SU-DHL-6 (cell line): Measurements from ENCODE around the gene RAD51B.
A peak's percentile ranks its signal among the peaks of the same experiment; 100 is the strongest.
"Not testable (repeated sequence)": the region's sequence is repeated elsewhere in the genome, so short reads cannot be mapped to it uniquely, and the experiment has no call there.

Experiments
- H2AFZ ChIP-seq: fragments of 200-600 bp; sonication (generic); 2 replicates; pipeline ENCODE4 v1.6.1; 2014; ENCODE audit warnings: low read depth, mild to moderate bottlenecking, moderate library complexity, mixed read lengths, antibody characterized with exemption, low read length; ENCODE audit not compliant: severe bottlenecking
- H3F3A ChIP-seq: fragments of 200-600 bp; shearing (Covaris generic); 2 replicates; pipeline ENCODE4 v1.6.0; 2016; ENCODE audit warnings: antibody characterized with exemption, mild to moderate bottlenecking; ENCODE audit not compliant: insufficient read depth
- H3K27ac ChIP-seq: fragments of 200-600 bp; sonication (generic); 2 replicates; pipeline ENCODE4 v1.5.1; 2016; ENCODE audit warnings: low read depth, mild to moderate bottlenecking, low read length, moderate library complexity, mixed read lengths
- H3K27me3 ChIP-seq: fragments of 200-600 bp; sonication (generic), shearing (Covaris generic); 2 replicates; pipeline ENCODE4 v1.6.0; 2014; ENCODE audit warnings: mild to moderate bottlenecking, low read length
- H3K36me3 ChIP-seq: fragments of 200-600 bp; sonication (generic); 2 replicates; pipeline ENCODE4 v1.6.1; 2014; ENCODE audit warnings: mild to moderate bottlenecking, low read length, mixed read lengths
- H3K4me2 ChIP-seq: fragments of 300-600, 200-600 bp; shearing (Covaris generic), sonication (generic); 2 replicates; pipeline ENCODE4 v1.6.0; 2014; ENCODE audit warnings: low read length, low read depth, mild to moderate bottlenecking; ENCODE audit not compliant: poor library complexity, severe bottlenecking
- H3K4me3 ChIP-seq: fragments of 200-600 bp; sonication (generic); 2 replicates; pipeline ENCODE4 v1.5.1; 2014; ENCODE audit warnings: antibody characterized with exemption, low read length, mild to moderate bottlenecking, mixed read lengths; ENCODE audit not compliant: insufficient read depth, poor library complexity, severe bottlenecking
- H3K79me2 ChIP-seq: fragments of 200-600 bp; sonication (generic); 2 replicates; pipeline ENCODE4 v1.6.1; 2014; ENCODE audit warnings: mild to moderate bottlenecking, low read length, moderate library complexity; ENCODE audit not compliant: insufficient read depth
- H3K9ac ChIP-seq: fragments of 200-600 bp; sonication (generic); 2 replicates; pipeline ENCODE4 v1.7.0; 2014; ENCODE audit warnings: mild to moderate bottlenecking, low read length
- H3K9me2 ChIP-seq: fragments of 200-600 bp; sonication (generic); replicated peaks from 2 replicates; pipeline ENCODE4 v1.6.1; 2014; ENCODE audit warnings: low read length; ENCODE audit not compliant: insufficient read depth
- H3K9me3 ChIP-seq: fragments of 200-600 bp; sonication (generic); 2 replicates; pipeline ENCODE4 v1.6.1; 2014; ENCODE audit warnings: low read length, mixed read lengths; ENCODE audit not compliant: insufficient read depth
- H4K20me1 ChIP-seq: fragments of 200-600 bp; sonication (generic); 2 replicates; pipeline ENCODE4 v1.6.1; 2014; ENCODE audit warnings: low read depth, mild to moderate bottlenecking, antibody characterized with exemption, low read length, moderate library complexity, mixed read lengths
- CTCF ChIP-seq: fragments of 200-600 bp; sonication (generic); IDR thresholded peaks from one replicate; pipeline ENCODE4 v1.5.1; 2017; ENCODE audit warnings: antibody characterized with exemption, mild to moderate bottlenecking, low read length, moderate library complexity; ENCODE audit not compliant: insufficient read depth, poor library complexity, severe bottlenecking
- EZH2phosphoT487 ChIP-seq: fragments of 200-600 bp; sonication (generic), shearing (Covaris generic); conservative IDR thresholded peaks from 2 replicates; pipeline ENCODE4 v1.6.1; 2018; ENCODE audit warnings: mild to moderate bottlenecking, antibody characterized with exemption, low read length, moderate library complexity, mixed read lengths

Gene RAD51B

GRCh38 chr14:67815573-67816225, 3.9 kb upstream of the RAD51B start:
- peak overlapping the region; percentile 68 for H3K4me2 ChIP-seq
- H3K27ac ChIP-seq: 0 out of 2 replicates have a peak overlapping the region, but pooled peaks have one; percentile 25
- TF ChIP-seq CTCF: no peak
- no peak for TF ChIP-seq EZH2phosphoT487
- H2AFZ ChIP-seq: peak overlapping the region; percentile 83
- H3K9me2 ChIP-seq: no peaks in the 10 kb centered on the region
- H4K20me1 ChIP-seq: no peaks in the 10 kb centered on the region
- peaks cover 19% of the 10 kb centered on the region for H3F3A ChIP-seq
- peak overlapping the region; percentile 68 for H3K9ac ChIP-seq
- H3K36me3 ChIP-seq: peaks cover 17% of the 10 kb centered on the region; the same call in 1 of the 2 replicates
- peak overlapping the region; percentile 93 for H3K4me3 ChIP-seq
- no peaks in the 10 kb centered on the region for H3K27me3 ChIP-seq
- H3K79me2 ChIP-seq: peaks cover 27% of the 10 kb centered on the region
- H3K9me3 ChIP-seq: no peaks in the 10 kb centered on the region

- no peaks in the 10 kb centered on the region for H3K9me3 ChIP-seq
- peak within 1 kb of the TSS; percentile 93 for H3K4me3 ChIP-seq
- no peaks in the 10 kb centered on the region for H3K9me2 ChIP-seq
- peaks cover 19% of the 10 kb centered on the region for H3F3A ChIP-seq
- H3K27me3 ChIP-seq: no peaks in the 10 kb centered on the region
- TF ChIP-seq EZH2phosphoT487 (no peak), CTCF (no peak)
- H2AFZ ChIP-seq: peak within 1 kb of the TSS; percentile 83
- H3K79me2 ChIP-seq: peaks cover 30% of the 10 kb centered on the region
- H3K9ac ChIP-seq: peak within 1 kb of the TSS; percentile 68
- H4K20me1 ChIP-seq: no peaks in the 10 kb centered on the region
- H3K36me3 ChIP-seq: peaks cover 17% of the 10 kb centered on the region; the same call in 1 of the 2 replicates
- H3K4me2 ChIP-seq: peak within 1 kb of the TSS; percentile 68
- peak within 1 kb of the TSS; percentile 88 for H3K27ac ChIP-seq
These were observed 3.1 kb upstream of the RAD51B start, which contains the start of gene ZFYVE26 for GRCh38 chr14:67816326-67817002. TSS of gene ZFYVE26 (minus strand) at chr14:67816590. CDS start at chr14:67815963, 627 bp downstream.

DNA sequence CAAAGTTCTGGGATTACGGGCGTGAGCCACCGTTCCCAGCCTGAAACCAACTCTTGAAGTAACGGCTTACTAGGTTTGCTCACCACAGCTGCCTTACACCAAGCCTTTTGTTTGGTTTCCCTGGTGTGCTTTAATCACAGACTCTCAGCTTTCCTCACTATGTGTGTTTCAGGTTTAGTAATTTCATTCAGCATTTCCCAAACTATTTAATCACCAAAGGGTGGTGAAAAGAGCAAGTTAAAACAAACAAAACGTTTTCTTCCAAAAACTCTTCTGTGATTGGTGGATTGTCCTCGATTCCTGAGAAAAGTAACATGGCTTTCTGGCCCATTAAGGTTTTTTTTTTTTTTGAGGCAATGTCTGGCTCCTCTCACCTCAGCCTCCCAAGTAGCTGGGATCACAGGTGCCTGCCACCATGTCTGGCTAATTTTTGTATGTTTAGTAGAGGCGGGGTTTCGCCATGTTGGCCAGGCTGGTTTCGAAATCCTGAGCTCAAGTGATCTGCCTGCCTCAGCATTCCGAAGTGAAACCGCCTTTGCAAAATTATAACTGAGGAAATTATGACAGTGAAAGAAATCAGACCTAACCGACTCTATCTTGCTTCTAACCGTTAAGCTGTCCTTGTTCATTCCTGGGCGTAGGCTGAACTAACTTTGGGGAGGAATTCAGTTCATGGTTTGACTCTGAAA, 1.7 kb upstream of the RAD51B start:
- Histone ChIP-seq H3K4me3 (no peak overlapping the region), H3K9me2 (no peaks in the 10 kb centered on the region), H3K9ac (no peak overlapping the region), H3F3A (peaks cover 22% of the 10 kb centered on the region), H4K20me1 (no peaks in the 10 kb centered on the region), H3K4me2 (no peak overlapping the region), H3K36me3 (peaks cover 9% of the 10 kb centered on the region; the same call in 1 of the 2 replicates), H2AFZ (no peak overlapping the region), H3K9me3 (no peaks in the 10 kb centered on the region), H3K27ac (peak overlapping the region; percentile 88), H3K27me3 (no peaks in the 10 kb centered on the region), H3K79me2 (peaks cover 30% of the 10 kb centered on the region)
- TF ChIP-seq CTCF: no peak
- TF ChIP-seq EZH2phosphoT487: no peak

- Histone ChIP-seq H2AFZ (peak overlapping the region; percentile 87), H3K79me2 (peaks cover 30% of the 10 kb centered on the region), H3F3A (peaks cover 22% of the 10 kb centered on the region)
- H3K9me2 ChIP-seq, H3K4me2 ChIP-seq, H3K4me3 ChIP-seq, H3K9me3 ChIP-seq, H3K36me3 ChIP-seq, H3K9ac ChIP-seq, H4K20me1 ChIP-seq, H3K27ac ChIP-seq, H3K27me3 ChIP-seq: not testable (repeated sequence)
These were observed 1.1 kb upstream of the RAD51B start for GRCh38 chr14:67818476-67818875.
